GM21717 (cell line): Measurements from ENCODE around the gene DCP1B.

Experiments
- ATAC-seq: cut with Tn5 transposase; IDR thresholded peaks from one replicate; pipeline ENCODE4 v1.9.1; 2021; ENCODE audit warnings: mild to moderate bottlenecking, moderate library complexity; ENCODE audit not compliant: unreplicated experiment

The DCP1B gene

GRCh38 chr12:2004113-2004929, at the start of gene DCP1B:
Gene DCP1B (minus strand): TSS chr12:2004457. CDS start chr12:2004431, 26 bp downstream.
- ATAC-seq, result peak; percentile 94

GRCh38 chr12:2053691-2054090, 49.4 kb upstream of the DCP1B start:
- ATAC-seq, result no peak

- no peak for ATAC-seq
Observed at GRCh38 chr12:2052826-2053678, 48.8 kb upstream of the DCP1B start, which contains the start of gene CACNA1C. Gene CACNA1C (plus strand): TSS chr12:2052987. CDS start chr12:2053563, 576 bp downstream.

GRCh38 chr12:2051700-2052621, 47.7 kb upstream of the DCP1B start:
- ATAC-seq, result no peak

GRCh38 chr12:2049604-2050540, 45.6 kb upstream of the DCP1B start:
- no peak for ATAC-seq

GRCh38 chr12:2047752-2048151, 43.5 kb upstream of the DCP1B start:
- ATAC-seq, result no peak

- ATAC-seq, result no peak
Observed at GRCh38 chr12:2046957-2047356, 42.7 kb upstream of the DCP1B start.

GRCh38 chr12:2044165-2044564, 39.9 kb upstream of the DCP1B start:
- no peak for ATAC-seq

GRCh38 chr12:2043054-2043453, 38.8 kb upstream of the DCP1B start:
- no peak for ATAC-seq

GRCh38 chr12:2039034-2039433, 34.8 kb upstream of the DCP1B start:
- no peak for ATAC-seq

- no peak for ATAC-seq
Observed at GRCh38 chr12:2035431-2036055, 31.3 kb upstream of the DCP1B start.

GRCh38 chr12:2034633-2035430, 30.6 kb upstream of the DCP1B start:
- peak; percentile 61 for ATAC-seq

GRCh38 chr12:2032506-2032905, 28.2 kb upstream of the DCP1B start:
- no peak for ATAC-seq

GRCh38 chr12:2029851-2030250, 25.6 kb upstream of the DCP1B start:
- ATAC-seq, result no peak

GRCh38 chr12:2027351-2027750, 23.1 kb upstream of the DCP1B start:
- ATAC-seq, result no peak

- ATAC-seq, result no peak
Observed at GRCh38 chr12:2023365-2023764, 19.1 kb upstream of the DCP1B start.

GRCh38 chr12:2020511-2020910, 16.3 kb upstream of the DCP1B start:
- no peak for ATAC-seq

GRCh38 chr12:2019126-2019525, 14.9 kb upstream of the DCP1B start:
- ATAC-seq, result no peak
